H9 (cell line): Measurements from ENCODE around the gene ADORA2B. TPM values are rescaled to one million over a fixed set of nuclear protein-coding genes. Genes with fewer than 3 reads are reported as not detected.

Experiments used
- DNase-seq: peaks from one replicate; pipeline ENCODE4 v3.0.0-alpha.2; 2017
- H2AFZ ChIP-seq: one replicate; pipeline ENCODE4 v1.6.1; 2013; ENCODE audit warnings: mild to moderate bottlenecking, low read length, control low read depth, moderate library complexity
- H2AK5ac ChIP-seq: 2 replicates; pipeline ENCODE4 v1.6.1; 2013; ENCODE audit warnings: low read length, control low read depth, mixed read lengths; ENCODE audit not compliant: insufficient read length
- H2BK120ac ChIP-seq: one replicate; pipeline ENCODE4 v1.6.1; 2013; ENCODE audit warnings: low read depth, mild to moderate bottlenecking, low read length, control low read depth, inconsistent platforms; ENCODE audit not compliant: poor library complexity, severe bottlenecking
- H2BK12ac ChIP-seq: 2 replicates; pipeline ENCODE4 v1.6.1; 2013; ENCODE audit warnings: low read length, control low read depth, mixed read lengths, low read depth; ENCODE audit not compliant: insufficient read length
- H2BK15ac ChIP-seq: 2 replicates; pipeline ENCODE4 v1.6.1; 2013; ENCODE audit warnings: low read depth, low read length, control low read depth
- H2BK20ac ChIP-seq: one replicate; pipeline ENCODE4 v1.6.1; 2013; ENCODE audit warnings: low read depth, mild to moderate bottlenecking, low read length, control low read depth, inconsistent platforms; ENCODE audit not compliant: poor library complexity, severe bottlenecking
- H2BK5ac ChIP-seq: 2 replicates; pipeline ENCODE4 v1.6.1; 2013; ENCODE audit warnings: low read length, control low read depth, mixed read lengths; ENCODE audit not compliant: insufficient read length
- H3K14ac ChIP-seq: 2 replicates; pipeline ENCODE4 v1.6.1; 2013; ENCODE audit warnings: low read length, control low read depth; ENCODE audit not compliant: insufficient read depth
- H3K18ac ChIP-seq: 2 replicates; pipeline ENCODE4 v1.6.1; 2013; ENCODE audit warnings: low read depth, mild to moderate bottlenecking, mixed read lengths, low read length, control low read depth; ENCODE audit not compliant: insufficient read length
- H3K23ac ChIP-seq: 2 replicates; pipeline ENCODE4 v1.6.1; 2013; ENCODE audit warnings: low read length, control low read depth, mixed read lengths, low read depth; ENCODE audit not compliant: insufficient read length
- H3K23me2 ChIP-seq: 2 replicates; pipeline ENCODE4 v1.6.1; 2013; ENCODE audit warnings: low read depth, mild to moderate bottlenecking, mixed read lengths, low read length, control low read depth; ENCODE audit not compliant: insufficient read length, poor library complexity, severe bottlenecking
- H3K27ac ChIP-seq: 2 replicates; pipeline ENCODE4 v1.5.1; 2013; ENCODE audit warnings: low read length, control low read depth, mixed read lengths, low read depth; ENCODE audit not compliant: insufficient read length
- H3K27me3 ChIP-seq: 2 replicates; pipeline ENCODE4 v1.6.1; 2013; ENCODE audit warnings: low read length, control low read depth, inconsistent platforms; ENCODE audit not compliant: insufficient read depth
- H3K4ac ChIP-seq: 2 replicates; pipeline ENCODE4 v1.6.1; 2013; ENCODE audit warnings: low read depth, mild to moderate bottlenecking, control low read depth, inconsistent platforms, low read length, moderate library complexity
- H3K4me1 ChIP-seq: 2 replicates; pipeline ENCODE4 v1.6.1; 2013; ENCODE audit warnings: low read length, control low read depth, inconsistent platforms; ENCODE audit not compliant: insufficient read depth
- H3K4me2 ChIP-seq: 2 replicates; pipeline ENCODE4 v1.6.1; 2013; ENCODE audit warnings: low read length, control low read depth, mixed read lengths; ENCODE audit not compliant: insufficient read length, insufficient read depth
- H3K56ac ChIP-seq: 2 replicates; pipeline ENCODE4 v1.6.1; 2013; ENCODE audit warnings: low read depth, mild to moderate bottlenecking, mixed read lengths, low read length, control low read depth; ENCODE audit not compliant: insufficient read length
- H3K79me1 ChIP-seq: 2 replicates; pipeline ENCODE4 v1.6.1; 2013; ENCODE audit warnings: low read depth, mild to moderate bottlenecking, moderate library complexity, low read length, control low read depth, inconsistent platforms; ENCODE audit not compliant: insufficient read depth, poor library complexity, severe bottlenecking
- H3K79me2 ChIP-seq: 2 replicates; pipeline ENCODE4 v1.6.1; 2013; ENCODE audit warnings: low read length, control low read depth, inconsistent platforms; ENCODE audit not compliant: insufficient read depth
- H3K9ac ChIP-seq: 2 replicates; pipeline ENCODE4 v1.6.1; 2013; ENCODE audit warnings: low read length, control low read depth, mixed read lengths; ENCODE audit not compliant: insufficient read length; ENCODE audit errors: extremely low read depth
- H3K9me3 ChIP-seq: one replicate; pipeline ENCODE4 v1.6.1; 2013; ENCODE audit warnings: low read depth, low read length, inconsistent platforms; ENCODE audit not compliant: control insufficient read depth
- H3T11ph ChIP-seq: one replicate; pipeline ENCODE4 v1.6.1; 2013; ENCODE audit warnings: mild to moderate bottlenecking, low read length, control low read depth, inconsistent platforms
- H4K20me1 ChIP-seq: one replicate; pipeline ENCODE4 v1.6.1; 2013; ENCODE audit not compliant: control insufficient read depth, insufficient read length, insufficient read depth
- H4K5ac ChIP-seq: 2 replicates; pipeline ENCODE4 v1.6.1; 2013; ENCODE audit warnings: low read depth, mild to moderate bottlenecking, mixed read lengths, low read length, control low read depth; ENCODE audit not compliant: insufficient read length
- H4K8ac ChIP-seq: replicated peaks from 2 replicates; pipeline ENCODE4 v1.6.1; 2013; ENCODE audit warnings: low read length, control low read depth, mixed read lengths, low read depth; ENCODE audit not compliant: insufficient read length
- H4K91ac ChIP-seq: 2 replicates; pipeline ENCODE4 v1.6.1; 2013; ENCODE audit warnings: low read depth, mild to moderate bottlenecking, moderate library complexity, mixed read lengths, low read length, control low read depth; ENCODE audit not compliant: insufficient read length
- H3K27ac Mint-ChIP-seq, 3 experiments: 2 replicates in 2 of 3; 3 replicates in 1 of 3; pipeline ENCODE4 v1.8.0; 2020 to 2021; ENCODE audit warnings: mixed read lengths in 3 of 3, mild to moderate bottlenecking in 1 of 3, moderate library complexity in 1 of 3
- H3K27me3 Mint-ChIP-seq: 2 replicates; pipeline ENCODE4 v1.8.0; 2021; ENCODE audit warnings: low read depth, mild to moderate bottlenecking, moderate library complexity, mixed read lengths
- H3K36me3 Mint-ChIP-seq, 3 experiments: 2 replicates in 2 of 3; 3 replicates in 1 of 3; pipeline ENCODE4 v1.8.0; 2020 to 2021; ENCODE audit warnings: low read depth in 3 of 3, mixed read lengths in 3 of 3; ENCODE audit not compliant: insufficient read depth in 1 of 3
- H3K4me1 Mint-ChIP-seq, 2 experiments: 2 replicates each; pipeline ENCODE4 v1.8.0; 2020; ENCODE audit warnings: mixed read lengths in 2 of 2
- H3K4me3 Mint-ChIP-seq, 2 experiments: 2 replicates in 1 of 2; 3 replicates in 1 of 2; pipeline ENCODE4 v1.8.0; 2020 to 2021; ENCODE audit warnings: mild to moderate bottlenecking in 2 of 2, mixed read lengths in 2 of 2, moderate library complexity in 1 of 2
- H3K9me3 Mint-ChIP-seq, 2 experiments: 2 replicates in 1 of 2; 3 replicates in 1 of 2; pipeline ENCODE4 v1.8.0; 2020; ENCODE audit warnings: mild to moderate bottlenecking in 2 of 2, mixed read lengths in 2 of 2, moderate library complexity in 1 of 2
- WGBS: extraction: QIAGEN DNeasy Blood & Tissue Kit; methylation state at CpG from one replicate; pipeline ENCODE4 v1.1.7; 2013; ENCODE audit warnings: missing lambda C conversion rate, low lambda C conversion rate, mixed read lengths; ENCODE audit not compliant: insufficient read length; ENCODE audit errors: extremely low coverage; 5-methylcytosine and 5-hydroxymethylcytosine counted together
- total RNA-seq: library from RNA; stranded (reverse); gene quantifications from 2 replicates; pipeline ENCODE4 v1.2.1, GENCODE V29; 2021
- TF ChIP-seq, protein P1 (sequence below): fragments of 200-600 bp; sonication (generic); conservative IDR thresholded peaks from 3 replicates; pipeline ENCODE4 v1.8.0; 2021; ENCODE audit warnings: antibody characterized with exemption, mild to moderate bottlenecking

The ADORA2B gene
- total RNA-seq, 1 experiment from 2014 or later, result 3.1 TPM

GRCh38 chr17:15896277-15896676, 48.7 kb upstream of the ADORA2B start:
- Mint-ChIP-seq H3K36me3 (no peaks in the 10 kb centered on the region), H3K9me3 (peaks cover 0 to 3% of the 10 kb centered on the region in 2 experiments; a peak in 2 of 5 replicates), H3K27me3 (no peaks in the 10 kb centered on the region; the same call in 1 of the 2 replicates), H3K27ac (no peak overlapping the region), H3K4me1 (peaks cover 5 to 9% of the 10 kb centered on the region in 2 experiments), H3K4me3 (no peak overlapping the region)
- no peak overlapping the region for H3K9ac ChIP-seq
- H2BK120ac ChIP-seq, result no peak overlapping the region
- no peak overlapping the region for H3K23ac ChIP-seq
- no peaks in the 10 kb centered on the region for H3K4me1 ChIP-seq
- no peak overlapping the region for H2AFZ ChIP-seq
- no peak overlapping the region for H3K18ac ChIP-seq
- H3K56ac ChIP-seq, result no peak overlapping the region
- H4K5ac ChIP-seq, result no peak overlapping the region
- H3T11ph ChIP-seq, result no peak overlapping the region
- H3K4ac ChIP-seq, result no peak overlapping the region
- no peak overlapping the region for H3K14ac ChIP-seq
- no peaks in the 10 kb centered on the region for H3K23me2 ChIP-seq
- no peak overlapping the region for H2BK12ac ChIP-seq
- H2AK5ac ChIP-seq, result no peak overlapping the region
- no peaks in the 10 kb centered on the region for H3K9me3 ChIP-seq
- no peak overlapping the region for H2BK15ac ChIP-seq
- no peak overlapping the region for H3K27ac ChIP-seq
- H2BK20ac ChIP-seq, result no peak overlapping the region
- H4K8ac ChIP-seq, result no peak overlapping the region
- WGBS, result no CpG with 5 or more reads among the region's 1 CpG
- H4K20me1 ChIP-seq, result no peaks in the 10 kb centered on the region
- H3K27me3 ChIP-seq, result no peaks in the 10 kb centered on the region
- no peak for DNase-seq
- no peaks in the 10 kb centered on the region for H3K79me1 ChIP-seq
- no peak overlapping the region for H2BK5ac ChIP-seq
- H4K91ac ChIP-seq, result no peak overlapping the region
- no peak overlapping the region for H3K4me2 ChIP-seq
- TF ChIP-seq, protein P1, sequence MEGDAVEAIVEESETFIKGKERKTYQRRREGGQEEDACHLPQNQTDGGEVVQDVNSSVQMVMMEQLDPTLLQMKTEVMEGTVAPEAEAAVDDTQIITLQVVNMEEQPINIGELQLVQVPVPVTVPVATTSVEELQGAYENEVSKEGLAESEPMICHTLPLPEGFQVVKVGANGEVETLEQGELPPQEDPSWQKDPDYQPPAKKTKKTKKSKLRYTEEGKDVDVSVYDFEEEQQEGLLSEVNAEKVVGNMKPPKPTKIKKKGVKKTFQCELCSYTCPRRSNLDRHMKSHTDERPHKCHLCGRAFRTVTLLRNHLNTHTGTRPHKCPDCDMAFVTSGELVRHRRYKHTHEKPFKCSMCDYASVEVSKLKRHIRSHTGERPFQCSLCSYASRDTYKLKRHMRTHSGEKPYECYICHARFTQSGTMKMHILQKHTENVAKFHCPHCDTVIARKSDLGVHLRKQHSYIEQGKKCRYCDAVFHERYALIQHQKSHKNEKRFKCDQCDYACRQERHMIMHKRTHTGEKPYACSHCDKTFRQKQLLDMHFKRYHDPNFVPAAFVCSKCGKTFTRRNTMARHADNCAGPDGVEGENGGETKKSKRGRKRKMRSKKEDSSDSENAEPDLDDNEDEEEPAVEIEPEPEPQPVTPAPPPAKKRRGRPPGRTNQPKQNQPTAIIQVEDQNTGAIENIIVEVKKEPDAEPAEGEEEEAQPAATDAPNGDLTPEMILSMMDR, result no peak
- H3K79me2 ChIP-seq, result no peaks in the 10 kb centered on the region
